ENCODE measurements around the gene PTPRN2.

The PTPRN2 gene

GRCh38 chr7:157658851-157659412 is 928.7 kb downstream of the PTPRN2 start:
- no peak for DNase-seq

- DNase-seq = no peak
Measured at GRCh38 chr7:157657741-157658740, 929.6 kb downstream of the PTPRN2 start.

GRCh38 chr7:157656195-157656769 is 931.3 kb downstream of the PTPRN2 start:
- DNase-seq = no peak

- no peak for DNase-seq
Measured at GRCh38 chr7:157654350-157654749, 933.3 kb downstream of the PTPRN2 start.

GRCh38 chr7:157653827-157654207 is 933.8 kb downstream of the PTPRN2 start:
- DNase-seq = no peak

GRCh38 chr7:157652954-157653826 is 934.4 kb downstream of the PTPRN2 start:
- no peak for DNase-seq

- DNase-seq = no peak
Measured at GRCh38 chr7:157652161-157652953, 935.3 kb downstream of the PTPRN2 start.

GRCh38 chr7:157651366-157652160 is 936.1 kb downstream of the PTPRN2 start:
- no peak for DNase-seq

- DNase-seq = no peak
Measured at GRCh38 chr7:157650801-157651200, 936.8 kb downstream of the PTPRN2 start.

- no peak for DNase-seq
Measured at GRCh38 chr7:157650131-157650631, 937.4 kb downstream of the PTPRN2 start.

GRCh38 chr7:157646551-157646950 is 941.1 kb downstream of the PTPRN2 start:
- no peak for DNase-seq

- no peak for DNase-seq
Measured at GRCh38 chr7:157645539-157645938, 942.1 kb downstream of the PTPRN2 start.

GRCh38 chr7:157644946-157645345 is 942.7 kb downstream of the PTPRN2 start:
- no peak for DNase-seq

GRCh38 chr7:157643525-157643970 is 944.1 kb downstream of the PTPRN2 start:
- DNase-seq = no peak

GRCh38 chr7:157641866-157642265 is 945.8 kb downstream of the PTPRN2 start:
- DNase-seq = no peak

GRCh38 chr7:157640144-157640543 is 947.5 kb downstream of the PTPRN2 start:
- no peak for DNase-seq

GRCh38 chr7:157638563-157638962 is 949.1 kb downstream of the PTPRN2 start:
- DNase-seq = no peak

- DNase-seq = no peak
Measured at GRCh38 chr7:157637216-157637949, 950.2 kb downstream of the PTPRN2 start.

- no peak for DNase-seq
Measured at GRCh38 chr7:157635669-157636068, 952.0 kb downstream of the PTPRN2 start.

- no peak for DNase-seq
Measured at GRCh38 chr7:157635148-157635500, 952.5 kb downstream of the PTPRN2 start.
